ENCODE measurements around the gene CABLES2.

The CABLES2 gene

GRCh38 chr20:62407221-62407992, at the start of gene CABLES2:
CABLES2 (minus strand) TSS chr20:62407285; CDS start chr20:62407276, 9 bp downstream.
- peak; percentile 83 for DNase-seq

- DNase-seq, result no peak
Observed at GRCh38 chr20:62455929-62456328, 48.8 kb upstream of the CABLES2 start.

GRCh38 chr20:62454904-62455636, 48.0 kb upstream of the CABLES2 start:
- no peak for DNase-seq

DNA sequence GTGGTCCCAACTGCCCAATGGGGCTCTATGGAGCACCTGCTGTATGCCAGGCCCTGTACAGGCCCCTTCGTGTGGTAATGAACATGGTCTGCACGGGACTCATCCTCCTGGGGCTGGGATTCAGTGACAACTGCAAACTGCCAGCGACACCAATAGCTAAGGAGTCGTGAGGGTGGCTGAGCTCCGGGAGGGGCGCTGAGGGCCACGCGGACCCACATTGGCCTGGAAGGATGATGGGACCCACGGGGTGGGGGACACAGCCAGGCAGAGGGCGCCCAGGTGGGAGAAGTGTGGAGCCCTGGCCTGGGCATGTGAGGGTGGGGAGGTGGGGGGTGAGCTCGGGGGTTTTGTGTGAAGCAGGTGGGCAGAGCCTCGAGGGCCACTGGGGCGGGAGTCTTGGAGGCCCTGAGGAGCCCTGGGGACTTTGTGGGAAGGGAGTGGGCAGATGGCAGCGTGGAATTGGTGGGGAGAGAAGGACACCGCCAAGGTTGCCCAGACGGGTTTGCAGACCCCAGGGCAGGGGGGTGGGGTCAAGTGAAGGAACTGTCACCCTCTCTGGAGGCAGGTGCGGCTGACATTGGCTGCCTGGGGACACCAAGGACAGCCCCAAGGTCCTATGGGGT, 46.2 kb upstream of the CABLES2 start:
- no peak for DNase-seq

- DNase-seq, result no peak
Observed at GRCh38 chr20:62452475-62453095, 45.5 kb upstream of the CABLES2 start.

- no peak for DNase-seq
Observed at GRCh38 chr20:62451970-62452369, 44.9 kb upstream of the CABLES2 start.

- DNase-seq, result no peak
Observed at GRCh38 chr20:62451156-62451767, 44.2 kb upstream of the CABLES2 start.

DNA sequence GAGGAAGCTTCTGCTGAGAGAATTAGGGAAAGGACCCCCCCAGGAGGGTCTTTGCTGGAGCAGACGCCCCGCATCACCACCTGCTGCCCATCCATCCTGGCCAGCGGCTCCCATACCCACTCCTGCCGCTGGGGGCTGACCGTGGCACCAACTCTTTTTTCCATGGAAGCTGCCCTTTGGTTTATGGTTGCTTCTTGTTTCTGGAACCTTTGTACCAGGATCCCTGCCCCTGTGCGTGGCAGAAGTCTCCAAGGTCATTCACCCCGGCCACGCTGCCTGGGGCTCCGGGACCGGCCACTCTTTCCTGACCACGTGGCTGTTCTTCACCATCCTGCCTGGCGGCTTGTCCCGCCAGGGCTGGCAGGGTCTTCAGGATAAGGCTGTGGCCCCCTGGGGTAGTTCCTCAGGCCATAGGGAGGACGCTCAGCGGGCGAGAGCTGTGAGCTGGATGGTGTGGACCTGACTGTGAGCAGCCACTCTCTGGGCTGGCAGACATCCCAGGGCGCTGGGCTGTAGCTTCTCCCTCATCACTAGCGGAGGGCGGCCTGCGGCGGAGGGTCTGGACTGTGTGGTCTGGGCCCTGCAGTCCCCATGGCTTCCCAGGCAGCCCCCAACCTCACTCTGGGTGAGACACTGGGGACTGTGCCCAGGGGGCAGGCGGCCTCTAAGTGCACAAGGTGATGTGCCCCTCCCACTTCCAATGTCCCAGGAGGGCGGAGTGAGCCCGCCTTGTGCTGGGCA, 43.0 kb upstream of the CABLES2 start:
- no peak for DNase-seq

- DNase-seq, result no peak
Observed at GRCh38 chr20:62448788-62449187, 41.7 kb upstream of the CABLES2 start.

DNA sequence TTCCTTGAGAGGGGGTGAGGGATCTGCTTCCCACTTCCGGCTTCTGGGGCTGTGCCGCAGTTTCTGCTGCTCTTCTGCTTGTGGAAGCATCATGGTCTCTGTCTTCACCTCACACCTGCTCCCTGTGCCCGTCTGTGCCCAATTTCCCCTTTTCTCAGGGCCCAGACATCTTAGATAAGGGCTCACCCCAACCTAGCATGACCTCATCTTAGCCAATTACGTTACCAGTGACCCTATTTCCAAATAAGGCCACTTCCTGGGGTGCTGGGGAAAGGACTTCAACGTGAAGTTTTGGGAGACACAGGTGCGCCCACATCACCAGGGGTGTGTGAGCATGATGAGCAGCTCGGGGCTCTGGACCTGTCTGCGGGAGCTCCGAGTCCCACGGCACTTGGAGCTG, 41.0 kb upstream of the CABLES2 start:
- no peak for DNase-seq

DNA sequence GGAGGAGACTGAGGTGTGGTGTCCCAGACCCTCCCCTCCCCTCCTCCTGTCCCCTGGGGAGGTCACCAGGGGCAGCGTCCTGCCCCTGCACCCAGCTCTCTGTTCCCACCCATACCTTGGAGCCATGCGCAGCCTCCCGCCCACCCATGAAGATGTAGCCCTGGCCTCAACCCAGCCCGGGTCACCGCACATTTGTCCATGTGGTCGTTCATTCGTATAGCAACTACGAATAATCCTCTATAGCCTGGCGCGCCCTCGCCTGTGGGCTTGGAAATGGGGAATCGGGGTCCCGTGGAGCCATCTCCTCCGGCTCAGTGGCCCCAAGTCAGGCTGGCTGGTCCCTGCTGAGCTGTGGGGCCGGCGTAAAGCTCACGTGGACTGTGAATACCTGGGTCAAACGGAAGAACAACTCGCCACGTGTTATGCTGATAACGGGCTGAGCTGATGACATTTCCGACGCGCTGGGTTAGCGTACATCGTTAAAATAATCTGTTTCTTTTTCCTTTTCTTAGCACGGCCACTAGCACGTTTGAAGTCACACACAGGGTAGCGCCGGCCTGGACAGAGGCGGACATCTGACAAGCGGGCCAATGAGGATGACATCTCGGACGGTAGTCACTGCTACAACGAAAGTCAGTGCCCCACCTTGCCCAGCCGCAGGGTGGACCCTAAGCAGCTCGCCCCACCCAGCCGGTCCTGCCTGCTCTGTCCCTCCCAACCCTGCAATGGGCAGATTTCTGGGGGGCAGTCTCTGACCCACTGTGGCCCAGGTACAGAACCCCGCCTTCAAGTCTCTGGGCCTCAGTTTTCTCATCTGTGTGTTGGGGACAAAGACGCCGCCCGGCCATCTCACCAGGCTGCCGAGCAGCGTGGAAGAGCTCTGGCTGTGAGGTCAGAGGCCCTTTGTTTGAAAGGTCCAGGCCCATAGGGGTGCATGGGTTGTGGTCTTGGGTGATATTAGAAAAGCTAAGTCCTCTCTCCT, 40.1 kb upstream of the CABLES2 start:
- no peak for DNase-seq

DNA sequence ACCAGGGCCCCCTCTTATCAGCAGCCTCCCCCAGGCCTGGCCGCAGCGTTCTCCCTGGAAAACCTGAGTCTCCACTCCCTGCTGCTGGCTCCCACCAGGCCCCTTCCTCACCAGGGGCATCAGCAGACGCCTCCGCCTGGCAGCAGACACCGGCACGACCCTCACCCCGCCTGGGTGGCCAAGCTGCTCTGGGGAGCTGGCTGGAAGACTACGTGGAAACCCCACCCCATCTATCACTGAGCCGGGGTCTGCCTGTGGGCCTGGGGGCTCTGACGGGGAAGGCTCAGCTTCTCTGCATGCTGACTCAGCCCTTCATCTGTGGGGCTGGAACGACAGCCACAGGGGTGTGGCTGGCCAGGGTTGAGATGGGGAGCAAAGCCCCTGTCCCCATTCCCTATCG, 39.4 kb upstream of the CABLES2 start:
- DNase-seq, result no peak

- no peak for DNase-seq
Observed at GRCh38 chr20:62445553-62446340, 38.7 kb upstream of the CABLES2 start.

DNA sequence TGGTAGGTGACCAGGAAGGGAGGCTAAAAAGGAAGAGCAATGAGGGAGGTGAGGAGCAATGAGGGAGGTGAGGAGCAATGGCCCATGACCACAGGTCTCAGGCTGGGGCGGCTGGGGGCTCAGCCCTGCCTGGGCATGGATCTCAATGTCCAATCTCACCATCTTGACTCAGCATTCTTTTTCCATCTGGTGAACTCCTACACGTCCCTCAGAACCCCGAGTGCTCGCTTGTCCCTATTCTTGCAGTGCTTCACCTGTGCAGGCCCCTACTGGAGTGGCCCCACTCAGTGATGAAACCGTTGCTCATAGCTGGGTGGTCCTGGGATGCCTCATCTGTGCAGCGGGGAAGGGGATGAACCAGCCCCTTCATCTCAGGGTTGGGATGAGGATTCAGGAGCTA, 37.2 kb upstream of the CABLES2 start:
- DNase-seq, result no peak

DNA sequence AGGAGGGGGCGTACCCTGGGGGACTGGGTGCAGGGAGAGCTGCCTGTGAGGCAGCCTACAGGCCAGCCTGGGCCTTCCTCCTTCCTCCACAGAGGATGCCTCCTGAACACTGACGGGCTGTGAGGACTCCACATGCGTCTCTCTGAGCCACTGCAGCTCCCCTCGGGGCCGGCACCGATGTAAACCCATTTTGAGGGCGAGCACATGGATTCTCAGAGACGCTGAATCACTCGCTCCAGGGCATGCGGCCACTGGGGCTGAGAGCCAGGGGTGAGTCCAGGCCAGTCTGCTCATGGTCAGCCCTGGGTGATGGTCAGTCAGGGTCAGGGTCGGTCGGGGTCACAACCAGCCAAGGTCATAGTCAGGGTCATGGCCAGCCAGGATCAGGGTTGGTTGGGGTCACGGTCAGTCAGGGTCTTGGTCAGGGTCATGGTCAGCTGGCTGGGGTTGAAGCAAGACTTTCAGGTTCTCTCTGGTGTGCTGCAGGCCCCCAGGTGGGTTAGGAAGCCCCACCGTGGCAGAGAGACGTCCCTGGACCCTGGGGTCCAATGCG, 35.0 kb upstream of the CABLES2 start:
- no peak for DNase-seq

GRCh38 chr20:62439218-62439617, 32.1 kb upstream of the CABLES2 start:
- DNase-seq, result no peak

GRCh38 chr20:62437927-62438326, 30.8 kb upstream of the CABLES2 start:
- no peak for DNase-seq

DNA sequence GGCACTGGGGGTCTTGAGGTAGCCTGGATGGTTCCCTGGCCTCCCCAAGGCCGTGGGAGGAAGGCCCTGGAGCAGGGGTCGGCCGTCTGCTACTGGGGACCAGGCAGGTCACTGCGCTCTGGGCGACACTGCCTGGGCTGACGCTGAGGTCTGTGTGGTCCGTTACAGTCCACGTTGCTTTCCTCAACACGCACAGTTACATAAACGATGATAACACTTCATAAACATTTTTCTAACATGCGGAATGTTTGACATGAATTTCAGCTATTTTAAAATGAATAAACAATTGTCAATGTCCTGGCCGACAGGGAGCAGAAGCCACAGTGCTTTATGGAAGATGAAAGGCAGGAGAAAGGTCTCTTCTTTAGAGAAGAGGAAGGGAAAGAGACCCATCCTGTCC, 30.4 kb upstream of the CABLES2 start:
- DNase-seq, result no peak

DNA sequence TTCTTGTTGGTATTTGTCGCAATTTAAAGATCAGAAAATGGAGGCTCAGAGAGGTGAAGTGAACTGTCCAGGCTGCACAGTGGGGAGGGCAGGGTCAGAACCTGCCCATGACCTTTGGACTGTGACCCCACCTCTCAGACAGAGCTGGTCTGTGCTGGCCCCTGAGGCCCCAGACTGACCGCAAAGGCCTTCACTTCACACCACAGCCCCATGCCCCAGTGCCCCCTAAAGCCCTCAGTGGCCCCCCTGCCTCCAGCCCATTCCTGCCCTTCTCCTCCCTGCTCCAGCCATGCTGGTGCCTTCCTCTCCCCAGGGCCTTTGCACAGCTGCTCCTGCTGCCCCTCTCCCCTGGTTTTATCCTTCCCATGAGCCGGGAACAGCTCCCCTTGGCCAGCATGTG, 29.6 kb upstream of the CABLES2 start:
- no peak for DNase-seq

Data from T1000 (cell line).